IMR-90 (cell line): Measurements from ENCODE around the gene METTL21C. TPM values are rescaled to one million over a fixed set of nuclear protein-coding genes. Genes with fewer than 3 reads are reported as not detected.

Experiments used
- ATAC-seq: fragments of 200-7000 bp; cut with Tn5 transposase; 2 replicates; pipeline ENCODE4 v1.9.1; 2020; ENCODE audit warnings: low read depth, mild to moderate bottlenecking, moderate library complexity
- BruUV-seq: library from RNA; stranded (reverse); fragments of 400-500 nt; replicated peaks from 2 replicates; lab custom pipeline; 2021; lab: Mats Ljungman, UMichigan
- CTCF ChIA-PET: fragments of 300-600 bp; formaldehyde crosslinking; extraction: SDS; loops from one replicate; lab custom pipeline; 2021; ENCODE audit warnings: antibody characterized with exemption; lab: Yijun Ruan, JAX
- POLR2A ChIA-PET: fragments of 300-600 bp; sonication (Branson Sonifier 250); formaldehyde crosslinking; loops from one replicate; lab custom pipeline; 2022; ENCODE audit warnings: antibody characterized with exemption; ENCODE audit not compliant: unreplicated experiment; lab: Charles Lee
- DNase-seq: peaks from one replicate; pipeline ENCODE4 v3.0.0; 2013
- H2AFZ ChIP-seq: replicated peaks from 2 replicates; pipeline ENCODE3; 2013; ENCODE audit warnings: low read length, mild to moderate bottlenecking; ENCODE audit not compliant: poor library complexity
- H2AK5ac ChIP-seq: 2 replicates; pipeline ENCODE4 v1.6.1; 2013; ENCODE audit warnings: low read depth, low read length, inconsistent platforms
- H2AK9ac ChIP-seq: replicated peaks from 2 replicates; pipeline ENCODE3; 2013; ENCODE audit warnings: mild to moderate bottlenecking, low read depth, low read length, moderate library complexity; ENCODE audit not compliant: poor library complexity
- H2BK120ac ChIP-seq: 2 replicates; pipeline ENCODE4 v1.6.1; 2013; ENCODE audit warnings: low read depth, low read length, inconsistent platforms
- H2BK15ac ChIP-seq: 3 replicates; pipeline ENCODE4 v1.6.1; 2013; ENCODE audit warnings: low read depth, low read length, inconsistent platforms
- H2BK20ac ChIP-seq: 2 replicates; pipeline ENCODE4 v1.6.1; 2013; ENCODE audit warnings: low read depth, mild to moderate bottlenecking, inconsistent platforms, low read length, moderate library complexity
- H2BK5ac ChIP-seq: 2 replicates; pipeline ENCODE4 v1.6.1; 2013; ENCODE audit warnings: mild to moderate bottlenecking, low read depth, low read length, inconsistent platforms; ENCODE audit not compliant: poor library complexity, severe bottlenecking
- H3K14ac ChIP-seq: replicated peaks from 2 replicates; pipeline ENCODE4 v1.6.1; 2013; ENCODE audit warnings: low read depth, low read length, inconsistent platforms
- H3K18ac ChIP-seq: 2 replicates; pipeline ENCODE4 v1.6.1; 2013; ENCODE audit warnings: low read depth, low read length, control low read depth
- H3K23ac ChIP-seq: 2 replicates; pipeline ENCODE4 v1.6.1; 2013; ENCODE audit warnings: low read depth, low read length, inconsistent platforms
- H3K27ac ChIP-seq: 2 replicates; pipeline ENCODE4 v1.5.1; 2013; ENCODE audit warnings: mild to moderate bottlenecking, control low read depth, low read length; ENCODE audit not compliant: insufficient read depth
- H3K27me3 ChIP-seq: 2 replicates; pipeline ENCODE4 v1.6.1; 2013; ENCODE audit warnings: low read length; ENCODE audit not compliant: control insufficient read depth, insufficient read depth
- H3K36me3 ChIP-seq: 2 replicates; pipeline ENCODE4 v1.6.1; 2013; ENCODE audit warnings: low read length, mixed read lengths; ENCODE audit not compliant: control insufficient read depth, insufficient read depth
- H3K4ac ChIP-seq: 2 replicates; pipeline ENCODE4 v1.6.1; 2013; ENCODE audit warnings: low read depth, low read length, inconsistent platforms
- H3K4me1 ChIP-seq: 2 replicates; pipeline ENCODE4 v1.6.1; 2013; ENCODE audit warnings: low read length, mixed read lengths; ENCODE audit not compliant: control insufficient read depth, insufficient read depth
- H3K4me2 ChIP-seq: 2 replicates; pipeline ENCODE4 v1.6.1; 2013; ENCODE audit warnings: low read depth, mild to moderate bottlenecking, control low read depth, low read length, moderate library complexity
- H3K4me3 ChIP-seq: 2 replicates; pipeline ENCODE4 v1.5.1; 2013; ENCODE audit warnings: low read depth, mild to moderate bottlenecking, control low read depth, low read length, moderate library complexity; ENCODE audit not compliant: insufficient read depth
- H3K56ac ChIP-seq: 2 replicates; pipeline ENCODE4 v1.6.1; 2013; ENCODE audit warnings: low read length, inconsistent platforms; ENCODE audit not compliant: insufficient read depth; ENCODE audit errors: extremely low read depth
- H3K79me1 ChIP-seq, 2 experiments: 2 replicates each; pipeline ENCODE4 v1.6.1; 2013; ENCODE audit warnings: low read length in 2 of 2, inconsistent platforms in 1 of 2, low read depth in 1 of 2
- H3K9ac ChIP-seq: 2 replicates; pipeline ENCODE4 v1.6.1; 2013; ENCODE audit warnings: low read depth, low read length, control low read depth
- H3K9me1 ChIP-seq: 2 replicates; pipeline ENCODE4 v1.6.1; 2013; ENCODE audit warnings: low read length, inconsistent platforms; ENCODE audit not compliant: insufficient read depth
- H3K9me3 ChIP-seq: 2 replicates; pipeline ENCODE4 v1.6.1; 2013; ENCODE audit warnings: low read length; ENCODE audit not compliant: control insufficient read depth, insufficient read depth
- H4K20me1 ChIP-seq: 2 replicates; pipeline ENCODE4 v1.6.1; 2013; ENCODE audit warnings: low read length, inconsistent platforms; ENCODE audit not compliant: insufficient read depth
- H4K5ac ChIP-seq: 2 replicates; pipeline ENCODE4 v1.6.1; 2013; ENCODE audit warnings: mild to moderate bottlenecking, low read depth, low read length, control low read depth
- H4K8ac ChIP-seq, 2 experiments: 2 replicates each; pipeline ENCODE4 v1.6.1; 2013; ENCODE audit warnings: low read depth in 2 of 2, low read length in 2 of 2, control low read depth in 1 of 2, inconsistent platforms in 1 of 2
- H4K91ac ChIP-seq: 2 replicates; pipeline ENCODE4 v1.6.1; 2013; ENCODE audit warnings: low read depth, low read length, inconsistent platforms; ENCODE audit not compliant: insufficient read depth
- BHLHE40 ChIP-seq: fragments of 150-350 bp; IDR thresholded peaks from 2 replicates; pipeline ENCODE4 v1.6.1; 2016; ENCODE audit warnings: mild to moderate bottlenecking, low read depth, low read length
- CEBPB ChIP-seq: IDR thresholded peaks from 2 replicates; pipeline ENCODE4 v1.6.1; 2012; ENCODE audit warnings: low read depth, low read length, improper control_type of control experiment
- CHD1 ChIP-seq: IDR thresholded peaks from 2 replicates; pipeline ENCODE4 v1.6.1; 2012; ENCODE audit warnings: low read depth, low read length, improper control_type of control experiment
- FOS ChIP-seq: fragments of 150-350 bp; IDR thresholded peaks from 2 replicates; pipeline ENCODE4 v1.6.1; 2016; ENCODE audit warnings: low read depth, low read length
- MAFK ChIP-seq: IDR thresholded peaks from 2 replicates; pipeline ENCODE4 v1.6.1; 2012; ENCODE audit warnings: low read depth, low read length, improper control_type of control experiment
- MAZ ChIP-seq: IDR thresholded peaks from 2 replicates; pipeline ENCODE4 v1.6.1; 2012; ENCODE audit warnings: low read depth, mild to moderate bottlenecking, low read length, improper control_type of control experiment, moderate library complexity, borderline replicate concordance
- MXI1 ChIP-seq: IDR thresholded peaks from 2 replicates; pipeline ENCODE4 v1.6.1; 2012; ENCODE audit warnings: low read depth, mild to moderate bottlenecking, low read length, moderate library complexity, borderline replicate concordance
- NFE2L2 ChIP-seq: fragments of 150-350 bp; IDR thresholded peaks from 2 replicates; pipeline ENCODE4 v1.6.1; 2016; ENCODE audit warnings: low read depth, mild to moderate bottlenecking, low read length
- RAD21 ChIP-seq: IDR thresholded peaks from 2 replicates; pipeline ENCODE4 v1.6.1; 2012; ENCODE audit warnings: low read length, improper control_type of control experiment
- RCOR1 ChIP-seq: IDR thresholded peaks from 2 replicates; pipeline ENCODE4 v1.6.1; 2012; ENCODE audit warnings: mild to moderate bottlenecking, low read length, improper control_type of control experiment; ENCODE audit not compliant: insufficient replicate concordance
- RFX5 ChIP-seq: IDR thresholded peaks from 2 replicates; pipeline ENCODE4 v1.8.0; 2012; ENCODE audit warnings: low read depth, mild to moderate bottlenecking, low read length, moderate library complexity
- SMC3 ChIP-seq: fragments of 150-350 bp; IDR thresholded peaks from 2 replicates; pipeline ENCODE4 v1.6.1; 2016; ENCODE audit warnings: low read depth, mild to moderate bottlenecking, antibody characterized with exemption, low read length, moderate library complexity
- USF2 ChIP-seq: fragments of 150-350 bp; IDR thresholded peaks from 2 replicates; pipeline ENCODE4 v1.6.1; 2017; ENCODE audit warnings: mild to moderate bottlenecking, antibody characterized with exemption, low read length, low read depth
- WGBS, 2 experiments: methylation state at CpG; one replicate each; pipeline versions ENCODE4 v1.1.5 to v1.1.7; 2013; ENCODE audit warnings: missing lambda C conversion rate in 2 of 2; ENCODE audit not compliant: insufficient read length in 1 of 2; ENCODE audit errors: extremely low coverage in 2 of 2; 5-methylcytosine and 5-hydroxymethylcytosine counted together
- dilution Hi-C: fragments of 300-500 bp; cut with HindIII; formaldehyde crosslinking; loops from one replicate; pipeline ENCODE4 v1.14.3; 2018; ENCODE audit warnings: low sequenced_read_pairs; ENCODE audit not compliant: unreplicated experiment
- in situ Hi-C: fragments of 300-500 bp; cut with MboI; formaldehyde crosslinking; loops from 3 replicates; pipeline ENCODE4 v1.14.3; 2019; ENCODE audit warnings: low sequenced_read_pairs, inconsistent platforms, mixed read lengths
- intact Hi-C: fragments of 100-400 bp; cut with micrococcal nuclease; formaldehyde crosslinking; loops from 2 replicates; pipeline ENCODE4 v1.10.0; 2022
- polyA plus RNA-seq, 3 experiments: library from polyadenylated mRNA; depleted of rRNA; stranded (reverse); fragments of >200 nt; gene quantifications; 2 replicates each; pipeline ENCODE4 v1.2.3, GENCODE V29; 2012; ENCODE audit warnings: low replicate concordance in 1 of 3
- total RNA-seq: library from RNA; depleted of rRNA; stranded (reverse); fragments of >200 nt; gene quantifications from 2 replicates; pipeline ENCODE4 v1.2.3, GENCODE V29; 2012
- TF ChIP-seq, protein P1 (sequence below): fragments of 150-350 bp; IDR thresholded peaks from 2 replicates; pipeline ENCODE4 v1.6.1; 2016; ENCODE audit warnings: low read depth, mild to moderate bottlenecking, low read length, moderate library complexity, borderline replicate concordance
- TF ChIP-seq, protein P2 (sequence below): conservative IDR thresholded peaks from 2 replicates; pipeline ENCODE4 v1.5.1; 2012; ENCODE audit warnings: mild to moderate bottlenecking, low read depth, low read length, improper control_type of control experiment

The METTL21C gene
- total and polyA plus RNA-seq, 2 of the 4 experiments (the other 2 are of a cell fraction) = not detected

DNA sequence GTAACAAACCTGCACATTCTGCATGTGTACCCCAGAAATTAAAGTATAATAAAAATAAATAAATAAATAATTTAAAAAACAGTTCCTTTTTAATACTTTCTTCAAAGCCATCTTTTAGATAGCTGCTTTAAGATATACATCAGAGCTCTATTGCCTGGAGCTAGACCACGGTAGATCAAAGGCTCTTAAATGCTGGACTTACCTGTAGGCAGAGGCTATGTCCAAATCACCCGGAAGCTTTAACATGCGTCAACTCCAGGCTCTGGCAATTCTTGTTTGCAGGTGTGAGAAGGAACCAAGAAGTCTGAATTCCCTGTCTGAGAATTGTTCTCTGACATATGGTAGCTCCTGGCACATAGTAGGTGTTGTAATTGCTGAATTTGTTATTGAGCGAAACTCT, 1.6 kb upstream of the METTL21C start:
- Histone ChIP-seq H2BK120ac (no peak overlapping the region), H3K23ac (no peak overlapping the region), H3K4ac (no peak overlapping the region), H4K91ac (no peak overlapping the region), H3K9ac (no peak overlapping the region), H3K79me1 (no peaks in the 10 kb centered on the region), H3K18ac (no peak overlapping the region), H3K14ac (no peak overlapping the region), H3K36me3 (no peaks in the 10 kb centered on the region), H4K20me1 (no peaks in the 10 kb centered on the region), H4K5ac (no peak overlapping the region), H2AK9ac (no peak overlapping the region), H2AFZ (no peak overlapping the region), H2AK5ac (no peak overlapping the region), H3K27ac (no peak overlapping the region), H3K9me1 (no peaks in the 10 kb centered on the region), H2BK5ac (no peak overlapping the region), H3K4me3 (no peak overlapping the region), H4K8ac (no peak overlapping the region), H3K9me3 (peaks cover 11% of the 10 kb centered on the region), H2BK15ac (no peak overlapping the region), H3K56ac (no peak overlapping the region), H3K4me2 (no peak overlapping the region), H2BK20ac (no peak overlapping the region), H3K4me1 (no peaks in the 10 kb centered on the region), H3K27me3 (peaks cover 40% of the 10 kb centered on the region)
- ATAC-seq = no peak
- TF ChIP-seq MAZ (no peak), MXI1 (no peak), RAD21 (no peak), SMC3 (no peak), CEBPB (no peak), RCOR1 (no peak), USF2 (no peak), FOS (no peak), RFX5 (no peak), BHLHE40 (no peak), CHD1 (no peak), NFE2L2 (no peak), MAFK (no peak)
- TF ChIP-seq, protein P1, sequence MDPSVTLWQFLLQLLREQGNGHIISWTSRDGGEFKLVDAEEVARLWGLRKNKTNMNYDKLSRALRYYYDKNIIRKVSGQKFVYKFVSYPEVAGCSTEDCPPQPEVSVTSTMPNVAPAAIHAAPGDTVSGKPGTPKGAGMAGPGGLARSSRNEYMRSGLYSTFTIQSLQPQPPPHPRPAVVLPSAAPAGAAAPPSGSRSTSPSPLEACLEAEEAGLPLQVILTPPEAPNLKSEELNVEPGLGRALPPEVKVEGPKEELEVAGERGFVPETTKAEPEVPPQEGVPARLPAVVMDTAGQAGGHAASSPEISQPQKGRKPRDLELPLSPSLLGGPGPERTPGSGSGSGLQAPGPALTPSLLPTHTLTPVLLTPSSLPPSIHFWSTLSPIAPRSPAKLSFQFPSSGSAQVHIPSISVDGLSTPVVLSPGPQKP = no peak
- TF ChIP-seq, protein P2, sequence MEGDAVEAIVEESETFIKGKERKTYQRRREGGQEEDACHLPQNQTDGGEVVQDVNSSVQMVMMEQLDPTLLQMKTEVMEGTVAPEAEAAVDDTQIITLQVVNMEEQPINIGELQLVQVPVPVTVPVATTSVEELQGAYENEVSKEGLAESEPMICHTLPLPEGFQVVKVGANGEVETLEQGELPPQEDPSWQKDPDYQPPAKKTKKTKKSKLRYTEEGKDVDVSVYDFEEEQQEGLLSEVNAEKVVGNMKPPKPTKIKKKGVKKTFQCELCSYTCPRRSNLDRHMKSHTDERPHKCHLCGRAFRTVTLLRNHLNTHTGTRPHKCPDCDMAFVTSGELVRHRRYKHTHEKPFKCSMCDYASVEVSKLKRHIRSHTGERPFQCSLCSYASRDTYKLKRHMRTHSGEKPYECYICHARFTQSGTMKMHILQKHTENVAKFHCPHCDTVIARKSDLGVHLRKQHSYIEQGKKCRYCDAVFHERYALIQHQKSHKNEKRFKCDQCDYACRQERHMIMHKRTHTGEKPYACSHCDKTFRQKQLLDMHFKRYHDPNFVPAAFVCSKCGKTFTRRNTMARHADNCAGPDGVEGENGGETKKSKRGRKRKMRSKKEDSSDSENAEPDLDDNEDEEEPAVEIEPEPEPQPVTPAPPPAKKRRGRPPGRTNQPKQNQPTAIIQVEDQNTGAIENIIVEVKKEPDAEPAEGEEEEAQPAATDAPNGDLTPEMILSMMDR = no peak
- DNase-seq = no peak
- intact Hi-C loops (no loop called here), dilution Hi-C loops (no loop called here), in situ Hi-C loops (no loop called here)
- ChIA-PET CTCF (interaction anchor here (0.6 kb wide), 1 partner anchor 39 kb away, joined by 3 read pairs; no protein-coding TSS in a partner anchor), POLR2A (no interaction called here)
- no TSS peak for BruUV-seq
- WGBS, 2 experiments = 79% methylated on average over 3 of the region's 4 CpGs; no CpG with 5 or more reads in 1 of the 2 experiments
